HepG2 (cell line): Measurements from ENCODE around the gene UBE4A. TPM values are rescaled to one million over a fixed set of nuclear protein-coding genes. Genes with fewer than 3 reads are reported as not detected.

Experiments
- DNMT1 ChIP-seq: sonication (generic); formaldehyde crosslinking; IDR thresholded peaks from 2 replicates; pipeline ENCODE4 v1.5.1; 2020; ENCODE audit warnings: mild to moderate bottlenecking, missing genetic modification reagents
- ISX ChIP-seq: sonication (generic); formaldehyde crosslinking; conservative IDR thresholded peaks from 2 replicates; pipeline ENCODE4 v1.5.0; 2020; ENCODE audit warnings: missing genetic modification reagents
- JARID2 ChIP-seq: sonication (generic); formaldehyde crosslinking; IDR thresholded peaks from 2 replicates; pipeline ENCODE4 v1.8.1; 2023; ENCODE audit warnings: missing genetic modification reagents, inconsistent platforms; ENCODE audit not compliant: insufficient replicate concordance
- NCOA2 ChIP-seq: sonication (generic); formaldehyde crosslinking; IDR thresholded peaks from 2 replicates; pipeline ENCODE4 v1.8.0; 2022; ENCODE audit warnings: inconsistent platforms
- POLR2AphosphoS5 ChIP-seq: IDR thresholded peaks from 2 replicates; pipeline ENCODE4 v1.6.1; 2012; ENCODE audit warnings: low read depth, low read length
- SRSF9 ChIP-seq: fragments of 200-400 bp; formaldehyde crosslinking; IDR thresholded peaks from 2 replicates; pipeline ENCODE4 v1.6.1; 2018; ENCODE audit warnings: borderline replicate concordance, mild to moderate bottlenecking, low read depth, low read length; ENCODE audit not compliant: insufficient read depth, poor library complexity, severe bottlenecking
- TFAP4 ChIP-seq: sonication (generic); IDR thresholded peaks from 2 replicates; pipeline ENCODE4 v1.6.1; 2016; ENCODE audit warnings: low read depth, borderline replicate concordance
- THYN1 ChIP-seq: sonication (generic); formaldehyde crosslinking; IDR thresholded peaks from 2 replicates; pipeline ENCODE4 v1.8.1; 2023; ENCODE audit warnings: low read depth, mild to moderate bottlenecking, moderate library complexity, missing genetic modification reagents, borderline replicate concordance
- ZBTB26 ChIP-seq: IDR thresholded peaks from 2 replicates; pipeline ENCODE4 v1.6.1; 2016; ENCODE audit warnings: missing compliant biosample characterization, missing genetic modification reagents, borderline replicate concordance
- ZNF138 ChIP-seq: sonication (generic); formaldehyde crosslinking; IDR thresholded peaks from 2 replicates; pipeline ENCODE4 v1.5.0; 2020; ENCODE audit warnings: mild to moderate bottlenecking, low read depth, missing genetic modification reagents
- ZNF512 ChIP-seq: sonication (generic); formaldehyde crosslinking; IDR thresholded peaks from 2 replicates; pipeline ENCODE4 v1.4.0; 2020; ENCODE audit warnings: mild to moderate bottlenecking, missing genetic modification reagents
- ZNF747 ChIP-seq: sonication (generic); formaldehyde crosslinking; IDR thresholded peaks from 2 replicates; pipeline ENCODE4 v1.8.1; 2023; ENCODE audit warnings: missing genetic modification reagents, mild to moderate bottlenecking, borderline replicate concordance
- ZSCAN22 ChIP-seq: sonication (generic); formaldehyde crosslinking; IDR thresholded peaks from 2 replicates; pipeline ENCODE4 v1.4.0; 2020; ENCODE audit warnings: mild to moderate bottlenecking, missing genetic modification reagents
- polyA plus RNA-seq, 8 experiments: library from polyadenylated mRNA; depleted of rRNA in 3 of 8; stranded (reverse) in 7 of 8; unstranded in 1 of 8; fragments of >200 nt; fragmentation: Illumina TruSeq in 4 of 8; extraction: Trizol in 4 of 8; gene quantifications; 2 replicates each; pipeline versions ENCODE4 v1.2.1 to v1.2.3, GENCODE V29; 2011 to 2016; ENCODE audit warnings: low read depth in 4 of 8, missing spikeins in 1 of 8, mixed read lengths in 1 of 8; ENCODE audit not compliant: insufficient read depth in 1 of 8
- total RNA-seq, 5 experiments: library from RNA; depleted of rRNA; stranded (reverse); fragments of >200 nt; fragmentation: Illumina TruSeq; extraction: Trizol; gene quantifications; 2 replicates each; pipeline ENCODE4 v1.2.3, GENCODE V29; 2016; ENCODE audit warnings: low read depth in 1 of 5
- TF ChIP-seq, protein P1 (sequence below): sonication (generic); formaldehyde crosslinking; IDR thresholded peaks from 2 replicates; pipeline ENCODE4 v1.4.0; 2020; ENCODE audit warnings: missing genetic modification reagents

UBE4A gene
- total and polyA plus RNA-seq, 2 of the 13 experiments (the other 11 are each of a cell fraction or from before 2014, with no cell fraction given): 15.1 to 32.7 TPM

- TF ChIP-seq ZBTB26 (CRISPR knock-in tag) (peak; percentile 66; the same call in 1 of the 2 replicates), ZNF747 (no peak), ZNF138 (CRISPR knock-in tag) (no peak), POLR2AphosphoS5 (peak; percentile 96), THYN1 (CRISPR knock-in tag) (no peak), NCOA2 (CRISPR knock-in tag) (0 out of 2 replicates have a peak, but pooled peaks have one; percentile 10), ISX (CRISPR knock-in tag) (no peak), ZNF512 (CRISPR knock-in tag) (no peak), SRSF9 (no peak), ZSCAN22 (CRISPR knock-in tag) (no peak), JARID2 (CRISPR knock-in tag) (no peak), DNMT1 (CRISPR knock-in tag) (no peak), TFAP4 (peak; percentile 46; the same call in 1 of the 2 replicates)
- TF ChIP-seq, protein P1, sequence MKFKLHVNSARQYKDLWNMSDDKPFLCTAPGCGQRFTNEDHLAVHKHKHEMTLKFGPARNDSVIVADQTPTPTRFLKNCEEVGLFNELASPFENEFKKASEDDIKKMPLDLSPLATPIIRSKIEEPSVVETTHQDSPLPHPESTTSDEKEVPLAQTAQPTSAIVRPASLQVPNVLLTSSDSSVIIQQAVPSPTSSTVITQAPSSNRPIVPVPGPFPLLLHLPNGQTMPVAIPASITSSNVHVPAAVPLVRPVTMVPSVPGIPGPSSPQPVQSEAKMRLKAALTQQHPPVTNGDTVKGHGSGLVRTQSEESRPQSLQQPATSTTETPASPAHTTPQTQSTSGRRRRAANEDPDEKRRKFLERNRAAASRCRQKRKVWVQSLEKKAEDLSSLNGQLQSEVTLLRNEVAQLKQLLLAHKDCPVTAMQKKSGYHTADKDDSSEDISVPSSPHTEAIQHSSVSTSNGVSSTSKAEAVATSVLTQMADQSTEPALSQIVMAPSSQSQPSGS (CRISPR knock-in tag): peak; percentile 95
Observed at GRCh38 chr11:118359295-118359958, at the start of gene UBE4A (continued).
